Astrocyte (in vitro differentiated cells and primary cell): ENCODE measurements around the gene PYHIN1.

Experiments used
- EZH2 ChIP-seq: IDR thresholded peaks from 2 replicates; pipeline ENCODE4 v1.6.1; 2012; ENCODE audit warnings: mild to moderate bottlenecking, low read length, inconsistent platforms; ENCODE audit not compliant: insufficient read depth
- TF ChIP-seq, protein P1 (sequence below): IDR thresholded peaks from 2 replicates; pipeline ENCODE4 v1.5.1; 2011; ENCODE audit warnings: low read depth, mild to moderate bottlenecking, inconsistent platforms, low read length, moderate library complexity; ENCODE audit not compliant: insufficient read depth

DNA sequence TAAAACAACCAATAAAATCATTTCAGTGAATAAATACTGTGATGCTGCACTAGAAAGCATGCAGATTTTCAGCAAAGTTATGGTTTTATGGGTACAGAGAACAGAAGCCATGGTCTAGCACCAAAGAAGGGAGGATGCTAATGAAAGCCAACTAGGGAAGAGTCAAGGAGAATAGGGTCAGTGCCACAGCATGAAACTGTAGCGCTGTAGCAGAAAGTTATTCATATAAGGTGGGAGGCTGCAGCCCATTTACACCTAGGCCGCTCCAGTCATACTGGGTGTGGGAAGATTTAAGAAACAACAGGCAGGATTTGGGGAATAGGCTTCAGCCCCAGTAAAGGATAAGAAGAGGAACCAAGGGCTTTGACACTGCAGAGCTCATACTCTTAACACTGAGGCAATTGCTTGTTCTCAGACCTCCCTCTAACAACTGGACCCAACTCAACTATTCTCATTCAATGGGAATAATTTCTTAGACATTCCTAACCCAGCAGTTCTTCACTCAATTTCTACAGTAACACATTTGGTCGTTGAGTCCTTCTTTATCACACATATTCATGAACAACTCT, 82.7 kb downstream of the PYHIN1 start:
- TF ChIP-seq, protein P1, sequence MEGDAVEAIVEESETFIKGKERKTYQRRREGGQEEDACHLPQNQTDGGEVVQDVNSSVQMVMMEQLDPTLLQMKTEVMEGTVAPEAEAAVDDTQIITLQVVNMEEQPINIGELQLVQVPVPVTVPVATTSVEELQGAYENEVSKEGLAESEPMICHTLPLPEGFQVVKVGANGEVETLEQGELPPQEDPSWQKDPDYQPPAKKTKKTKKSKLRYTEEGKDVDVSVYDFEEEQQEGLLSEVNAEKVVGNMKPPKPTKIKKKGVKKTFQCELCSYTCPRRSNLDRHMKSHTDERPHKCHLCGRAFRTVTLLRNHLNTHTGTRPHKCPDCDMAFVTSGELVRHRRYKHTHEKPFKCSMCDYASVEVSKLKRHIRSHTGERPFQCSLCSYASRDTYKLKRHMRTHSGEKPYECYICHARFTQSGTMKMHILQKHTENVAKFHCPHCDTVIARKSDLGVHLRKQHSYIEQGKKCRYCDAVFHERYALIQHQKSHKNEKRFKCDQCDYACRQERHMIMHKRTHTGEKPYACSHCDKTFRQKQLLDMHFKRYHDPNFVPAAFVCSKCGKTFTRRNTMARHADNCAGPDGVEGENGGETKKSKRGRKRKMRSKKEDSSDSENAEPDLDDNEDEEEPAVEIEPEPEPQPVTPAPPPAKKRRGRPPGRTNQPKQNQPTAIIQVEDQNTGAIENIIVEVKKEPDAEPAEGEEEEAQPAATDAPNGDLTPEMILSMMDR = no peak
- no peak for TF ChIP-seq EZH2
